ENCODE results near the gene NOTCH4.

Gene NOTCH4

DNA sequence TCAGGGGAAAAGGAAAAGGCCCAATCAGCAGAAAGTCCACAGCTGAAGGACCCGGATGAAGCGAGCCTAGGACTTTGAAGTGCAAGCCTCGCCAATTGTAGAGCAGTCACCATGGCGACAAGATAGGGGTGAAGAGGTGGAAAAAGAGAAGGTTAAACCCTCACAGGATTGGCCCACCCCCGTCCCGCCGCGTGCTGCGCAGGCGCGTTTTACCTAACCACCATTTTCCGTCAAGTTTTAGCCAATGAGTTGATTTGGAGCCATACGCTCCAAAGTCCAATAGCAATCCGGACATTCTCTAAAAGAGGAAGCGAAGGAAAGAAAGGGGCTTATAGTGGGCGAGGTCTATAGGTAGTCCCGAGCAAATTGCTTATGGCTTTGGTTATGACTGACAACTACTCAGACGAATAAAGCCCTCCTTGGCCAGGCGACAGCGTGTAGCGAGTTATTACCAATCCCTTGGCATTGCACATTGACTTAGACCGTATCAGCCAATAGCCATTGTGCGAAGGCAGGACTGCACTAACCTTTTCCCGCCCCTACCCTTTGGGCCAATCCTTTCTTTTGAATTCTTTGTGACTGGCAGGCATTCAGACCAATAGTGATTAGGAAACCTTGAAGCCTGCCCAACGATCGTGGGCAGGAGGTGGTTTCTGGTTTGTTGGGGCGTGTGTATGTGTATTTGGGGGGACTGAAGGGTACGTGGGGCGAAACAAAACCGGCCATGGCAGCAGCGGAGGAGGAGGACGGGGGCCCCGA, 45.9 kb downstream of the NOTCH4 start, which contains the start of gene RNF5:
Gene RNF5, plus strand, starts transcription at position 618 of the 759 bp plus-strand sequence. Its CDS starts 107 bp downstream, at position 725.
- H3K4me1 ChIP-seq (ENCODE audit: control extremely low read depth in 1 of 4, control insufficient read depth in 4 of 4, insufficient read depth in 4 of 4, low read length in 3 of 4) = peaks cover 21 to 63% (median 48%) of the 10 kb centered on the region in 4 experiments
- no peaks in the 10 kb centered on the region for H3K27me3 ChIP-seq (replicated peaks in 2 of 5; ENCODE audit: control insufficient read depth in 4 of 5, insufficient read depth in 5 of 5, low read length in 4 of 5)
- peak; percentile 100 for DNase-seq
- CTCF ChIA-PET = interaction anchor here (0.8 to 1.7 kb wide), 6 partner anchors 9 to 49 kb away, joined by 3 to 13 read pairs (median 3); partner anchors contain the start of genes EGFL8 and GPSM3
- H3K4me3 ChIP-seq (ENCODE audit: control insufficient read depth in 1 of 7, extremely low read depth in 1 of 7, insufficient read depth in 4 of 7, low read depth in 2 of 7, low read length in 6 of 7) = peak within 1 kb of the TSS; percentile 70 to 94 (median 90)
- POLR2A ChIA-PET = interaction anchor here (0.6 to 2.1 kb wide), 5 partner anchors 15 to 220 kb away, joined by 3 to 6 read pairs (median 5); partner anchors contain the start of genes ATF6B and GPSM3
- peaks cover 3 to 30% (median 21%) of the 10 kb centered on the region in 4 experiments for H3K36me3 ChIP-seq (ENCODE audit: control insufficient read depth in 4 of 4, insufficient read depth in 4 of 4, low read length in 3 of 4)
- peak within 1 kb of the TSS; percentile 93 to 95 for H3K27ac ChIP-seq (ENCODE audit: insufficient read depth in 1 of 2, low read depth in 1 of 2, low read length in 2 of 2, poor library complexity in 1 of 2, severe bottlenecking in 2 of 2)
- no peaks in the 10 kb centered on the region for H3K9me3 ChIP-seq (ENCODE audit: control extremely low read depth in 1 of 5, control insufficient read depth in 4 of 5, insufficient read depth in 2 of 5, low read depth in 1 of 5, low read length in 4 of 5)
- WGBS (ENCODE audit: insufficient coverage) = 0% methylated on average over 21 of the region's 33 CpGs

DNA sequence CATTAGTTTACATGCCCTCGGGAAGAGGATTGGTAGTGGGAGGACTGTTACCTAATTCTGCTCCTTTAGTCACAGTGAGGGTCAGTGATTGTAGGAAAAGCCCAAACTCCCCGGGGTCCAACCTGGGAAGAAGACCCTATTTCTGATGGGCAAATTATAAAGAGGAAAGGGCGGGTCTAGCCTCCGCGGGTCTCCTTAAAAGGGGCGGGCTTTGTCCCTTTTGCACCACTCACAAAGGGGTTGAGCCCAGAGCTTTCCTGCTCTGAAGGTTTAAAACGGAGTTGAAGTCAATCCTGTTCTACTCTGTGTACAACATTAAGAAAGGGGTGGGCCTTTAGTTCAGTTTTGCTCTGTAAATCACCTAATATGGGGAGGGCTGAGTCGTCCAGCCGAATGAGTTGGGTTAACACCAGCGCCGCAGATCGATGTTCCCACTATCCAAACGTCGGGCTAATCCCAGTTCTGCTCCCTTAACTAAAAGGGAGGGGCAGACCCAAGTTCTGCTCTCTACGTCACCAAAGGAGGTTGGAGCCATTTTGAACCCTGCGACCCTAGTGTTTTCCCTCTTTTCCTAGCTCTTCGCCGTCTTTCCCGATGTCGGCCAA, 46.6 kb downstream of the NOTCH4 start:
- H3K4me1 ChIP-seq (ENCODE audit: control extremely low read depth in 1 of 4, control insufficient read depth in 4 of 4, insufficient read depth in 4 of 4, low read length in 3 of 4) = peaks cover 21 to 61% (median 48%) of the 10 kb centered on the region in 4 experiments
- ChIA-PET CTCF (interaction anchor here (0.8 to 1.4 kb wide), 5 partner anchors 12 to 48 kb away, joined by 3 to 4 read pairs (median 3); partner anchors contain the start of genes EGFL8 and GPSM3), POLR2A (interaction anchor here (0.6 to 2.1 kb wide), 4 partner anchors 15 to 49 kb away, joined by 3 to 6 read pairs (median 4); partner anchors contain the start of genes ATF6B and GPSM3)
- peaks cover 3 to 24% (median 15%) of the 10 kb centered on the region in 4 experiments for H3K36me3 ChIP-seq (ENCODE audit: control insufficient read depth in 4 of 4, insufficient read depth in 4 of 4, low read length in 3 of 4)
- DNase-seq = peak; percentile 62 to 75 (median 71)
- peak overlapping the region; percentile 44 to 94 (median 83) for H3K4me3 ChIP-seq (ENCODE audit: control insufficient read depth in 1 of 7, extremely low read depth in 1 of 7, insufficient read depth in 4 of 7, low read depth in 2 of 7, low read length in 6 of 7)
- no peaks in the 10 kb centered on the region for H3K27me3 ChIP-seq (replicated peaks in 2 of 5; ENCODE audit: control insufficient read depth in 4 of 5, insufficient read depth in 5 of 5, low read length in 4 of 5)
- peak overlapping the region; percentile 93 to 95 for H3K27ac ChIP-seq (ENCODE audit: insufficient read depth in 1 of 2, low read depth in 1 of 2, low read length in 2 of 2, poor library complexity in 1 of 2, severe bottlenecking in 2 of 2)
- 0% methylated on average over 20 of the region's 20 CpGs for WGBS (ENCODE audit: insufficient coverage)
- H3K9me3 ChIP-seq (ENCODE audit: control extremely low read depth in 1 of 5, control insufficient read depth in 4 of 5, insufficient read depth in 2 of 5, low read depth in 1 of 5, low read length in 4 of 5) = no peaks in the 10 kb centered on the region

DNA sequence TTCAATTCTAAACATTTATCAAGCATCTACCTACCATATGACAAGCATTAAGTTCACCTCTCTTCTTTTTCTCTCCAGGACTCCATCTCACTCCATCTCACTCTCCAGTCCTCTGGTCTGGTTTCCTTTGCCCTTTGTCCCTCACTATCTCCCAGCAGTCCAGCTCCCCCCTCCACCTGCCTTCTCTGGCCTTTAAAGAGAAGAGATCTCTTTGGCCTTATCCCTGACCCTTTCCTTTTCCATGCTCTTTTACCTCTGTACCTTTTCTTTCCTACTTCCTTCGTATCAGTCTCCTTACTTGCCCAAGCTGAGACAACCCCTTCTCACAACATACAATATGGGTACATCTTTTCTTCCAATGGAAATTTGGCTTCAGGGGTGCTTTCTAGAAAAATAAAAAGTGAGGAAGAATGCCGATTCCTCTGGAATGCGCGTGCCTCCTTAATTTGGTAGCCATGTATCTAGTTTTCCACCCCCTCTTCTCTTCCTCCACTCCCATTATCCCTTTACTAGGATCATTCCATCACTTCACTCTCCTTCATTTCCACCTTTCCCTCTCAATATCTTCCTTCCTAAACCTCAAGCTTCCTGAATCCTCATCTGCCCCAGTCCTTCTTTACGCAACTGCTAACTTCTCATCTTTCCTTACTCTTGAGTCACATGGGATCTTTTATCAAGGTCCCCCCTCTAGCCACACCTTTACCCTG, 47.2 kb downstream of the NOTCH4 start:
- Histone ChIP-seq H3K27ac (ENCODE audit: insufficient read depth in 1 of 2, low read depth in 1 of 2, low read length in 2 of 2, poor library complexity in 1 of 2, severe bottlenecking in 2 of 2) (peak overlapping the region; percentile 93 to 95), H3K36me3 (ENCODE audit: control insufficient read depth in 4 of 4, insufficient read depth in 4 of 4, low read length in 3 of 4) (peaks cover 3 to 18% (median 13%) of the 10 kb centered on the region in 4 experiments), H3K9me3 (ENCODE audit: control extremely low read depth in 1 of 5, control insufficient read depth in 4 of 5, insufficient read depth in 2 of 5, low read depth in 1 of 5, low read length in 4 of 5) (no peaks in the 10 kb centered on the region), H3K4me1 (ENCODE audit: control extremely low read depth in 1 of 4, control insufficient read depth in 4 of 4, insufficient read depth in 4 of 4, low read length in 3 of 4) (peaks cover 21 to 58% (median 48%) of the 10 kb centered on the region in 4 experiments), H3K4me3 (ENCODE audit: control insufficient read depth in 1 of 7, extremely low read depth in 1 of 7, insufficient read depth in 4 of 7, low read depth in 2 of 7, low read length in 6 of 7) (peak overlapping the region in 6 of 7 experiments; percentile 73 to 94 (median 84)), H3K27me3 (replicated peaks in 2 of 5; ENCODE audit: control insufficient read depth in 4 of 5, insufficient read depth in 5 of 5, low read length in 4 of 5) (no peaks in the 10 kb centered on the region)
- WGBS (ENCODE audit: insufficient coverage) = 73% methylated on average over 4 of the region's 5 CpGs
- ChIA-PET POLR2A (interaction anchor here (2.1 kb wide), 1 partner anchor 19 kb away, joined by 6 read pairs; no protein-coding TSS in a partner anchor), CTCF (interaction anchor here (0.8 to 1.4 kb wide), 5 partner anchors 12 to 47 kb away, joined by 3 to 4 read pairs (median 3); partner anchors contain the start of genes EGFL8 and GPSM3)
- DNase-seq = no peak

DNA sequence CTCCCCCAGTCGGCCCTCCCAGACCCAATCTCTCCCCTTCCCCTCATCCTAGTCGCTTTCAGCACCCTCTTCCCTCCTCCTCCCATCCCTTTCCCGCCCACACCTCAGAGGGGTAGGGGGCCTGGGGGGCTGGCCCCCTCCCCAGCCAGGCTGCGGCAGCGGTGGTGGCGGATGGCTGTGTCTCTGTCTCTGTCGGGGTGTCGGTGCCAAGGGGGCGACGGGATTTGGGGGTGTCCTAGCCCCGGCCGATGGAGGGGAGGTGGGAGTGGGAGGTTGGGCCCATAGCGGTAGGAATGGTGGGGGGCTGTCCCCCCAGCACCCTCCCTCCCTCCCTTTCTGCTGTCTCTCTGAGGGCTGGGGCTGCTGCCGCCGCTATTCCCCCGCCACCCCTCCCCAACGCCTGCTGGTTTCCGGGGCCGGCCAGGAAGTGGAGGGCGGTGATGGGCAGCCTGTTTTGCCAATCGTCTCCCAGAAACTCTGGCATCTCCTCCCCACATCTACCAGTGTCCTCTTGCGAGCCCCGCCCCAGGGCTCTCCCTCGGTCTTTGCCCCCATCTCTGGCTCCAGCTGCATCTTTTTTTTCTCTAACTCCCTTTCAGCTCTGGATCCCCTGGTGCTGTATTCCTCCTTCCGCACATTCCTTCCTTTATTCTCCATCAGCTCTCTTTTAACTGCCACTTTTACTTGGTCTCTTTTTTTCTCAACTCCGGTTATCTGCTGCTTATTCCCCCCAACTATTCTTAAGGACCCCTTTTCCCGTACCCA, 48.0 kb downstream of the NOTCH4 start, which contains the start of gene AGPAT1:
Gene AGPAT1, minus strand, starts transcription at position 374 of the 765 bp plus-strand sequence. CDS start 4,588 bp downstream, outside the sequence.
- Histone ChIP-seq H3K27ac (ENCODE audit: insufficient read depth in 1 of 2, low read depth in 1 of 2, low read length in 2 of 2, poor library complexity in 1 of 2, severe bottlenecking in 2 of 2) (peak within 1 kb of the TSS; percentile 93 to 95), H3K9me3 (ENCODE audit: control extremely low read depth in 1 of 5, control insufficient read depth in 4 of 5, insufficient read depth in 2 of 5, low read depth in 1 of 5, low read length in 4 of 5) (no peaks in the 10 kb centered on the region), H3K4me3 (ENCODE audit: control insufficient read depth in 1 of 7, extremely low read depth in 1 of 7, insufficient read depth in 4 of 7, low read depth in 2 of 7, low read length in 6 of 7) (peak within 1 kb of the TSS; percentile 46 to 94 (median 83)), H3K27me3 (replicated peaks in 2 of 5; ENCODE audit: control insufficient read depth in 4 of 5, insufficient read depth in 5 of 5, low read length in 4 of 5) (no peaks in the 10 kb centered on the region), H3K36me3 (ENCODE audit: control insufficient read depth in 4 of 4, insufficient read depth in 4 of 4, low read length in 3 of 4) (peaks cover 2 to 17% (median 11%) of the 10 kb centered on the region in 4 experiments), H3K4me1 (ENCODE audit: control extremely low read depth in 1 of 4, control insufficient read depth in 4 of 4, insufficient read depth in 4 of 4, low read length in 3 of 4) (peaks cover 21 to 58% (median 48%) of the 10 kb centered on the region in 4 experiments)
- DNase-seq = peak; percentile 96 to 98 (median 96)
- WGBS (ENCODE audit: insufficient coverage) = 7% methylated on average over 8 of the region's 27 CpGs
- ChIA-PET CTCF (interaction anchor here (1.0 to 1.3 kb wide), 2 partner anchors 28 to 40 kb away, joined by 3 read pairs; no protein-coding TSS in a partner anchor), POLR2A (interaction anchor here (2.1 kb wide), 1 partner anchor 20 kb away, joined by 6 read pairs; no protein-coding TSS in a partner anchor)

DNA sequence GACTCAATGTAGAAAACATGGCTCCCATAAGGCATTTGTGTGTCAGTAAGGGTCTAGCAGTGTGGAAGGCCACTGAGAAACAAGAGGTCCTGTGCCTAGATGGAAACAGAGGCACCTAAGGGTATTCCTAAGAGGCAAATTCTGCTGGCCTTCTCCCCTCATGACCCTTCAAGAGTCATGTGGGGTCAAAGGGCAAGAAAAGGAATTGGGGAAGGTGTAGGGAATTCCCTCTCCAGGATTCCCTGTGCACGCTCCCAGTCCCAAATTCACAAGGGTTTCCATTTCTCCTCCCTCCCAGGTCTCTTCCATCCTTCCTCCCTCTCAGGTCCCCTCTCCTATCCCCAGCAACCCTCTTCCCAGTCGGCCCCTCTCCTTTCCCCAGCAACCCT, 48.6 kb downstream of the NOTCH4 start:
- Histone ChIP-seq H3K36me3 (ENCODE audit: control insufficient read depth in 4 of 4, insufficient read depth in 4 of 4, low read length in 3 of 4) (peaks cover 2 to 18% (median 13%) of the 10 kb centered on the region in 4 experiments), H3K27ac (ENCODE audit: insufficient read depth in 1 of 2, low read depth in 1 of 2, low read length in 2 of 2, poor library complexity in 1 of 2, severe bottlenecking in 2 of 2) (peak overlapping the region; percentile 81 to 92), H3K4me1 (ENCODE audit: control extremely low read depth in 1 of 4, control insufficient read depth in 4 of 4, insufficient read depth in 4 of 4, low read length in 3 of 4) (peaks cover 21 to 58% (median 48%) of the 10 kb centered on the region in 4 experiments), H3K27me3 (replicated peaks in 2 of 5; ENCODE audit: control insufficient read depth in 4 of 5, insufficient read depth in 5 of 5, low read length in 4 of 5) (no peaks in the 10 kb centered on the region), H3K9me3 (ENCODE audit: control extremely low read depth in 1 of 5, control insufficient read depth in 4 of 5, insufficient read depth in 2 of 5, low read depth in 1 of 5, low read length in 4 of 5) (no peaks in the 10 kb centered on the region), H3K4me3 (ENCODE audit: control insufficient read depth in 1 of 7, extremely low read depth in 1 of 7, insufficient read depth in 4 of 7, low read depth in 2 of 7, low read length in 6 of 7) (peak overlapping the region; percentile 46 to 94 (median 83))
- ChIA-PET POLR2A (no interaction called here), CTCF (no interaction called here)
- DNase-seq = no peak
- 40% methylated on average over 2 of the region's 2 CpGs for WGBS (ENCODE audit: insufficient coverage)

DNA sequence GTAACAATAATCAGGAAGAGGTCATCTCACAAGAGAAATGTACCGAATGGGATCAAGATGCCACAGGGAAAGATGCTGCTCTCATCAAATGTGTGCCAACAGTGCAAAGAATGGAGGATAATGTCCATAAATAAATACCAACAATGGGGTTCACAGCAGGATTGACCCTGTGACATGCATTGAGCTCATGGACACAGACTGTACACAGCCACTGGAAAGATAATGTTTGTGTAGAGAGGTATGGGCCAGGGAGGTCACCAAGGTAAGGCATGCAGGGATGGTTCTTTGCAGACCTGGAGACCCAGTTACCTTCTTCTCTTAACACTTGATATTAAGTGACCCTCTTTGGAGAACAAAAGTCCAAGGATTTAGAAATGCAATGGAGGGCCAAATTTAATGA, 49.5 kb downstream of the NOTCH4 start:
- H3K27ac ChIP-seq (ENCODE audit: insufficient read depth in 1 of 2, low read depth in 1 of 2, low read length in 2 of 2, poor library complexity in 1 of 2, severe bottlenecking in 2 of 2) = no peak overlapping the region

More for the DNA sequence above, 49.5 kb downstream of the NOTCH4 start:
- CTCF ChIA-PET = no interaction called here
- no peak for DNase-seq
- Histone ChIP-seq H3K4me1 (ENCODE audit: control extremely low read depth in 1 of 4, control insufficient read depth in 4 of 4, insufficient read depth in 4 of 4, low read length in 3 of 4) (peaks cover 21 to 51% (median 41%) of the 10 kb centered on the region in 4 experiments), H3K9me3 (ENCODE audit: control extremely low read depth in 1 of 5, control insufficient read depth in 4 of 5, insufficient read depth in 2 of 5, low read depth in 1 of 5, low read length in 4 of 5) (no peaks in the 10 kb centered on the region), H3K27me3 (replicated peaks in 2 of 5; ENCODE audit: control insufficient read depth in 4 of 5, insufficient read depth in 5 of 5, low read length in 4 of 5) (no peaks in the 10 kb centered on the region), H3K36me3 (ENCODE audit: control insufficient read depth in 4 of 4, insufficient read depth in 4 of 4, low read length in 3 of 4) (peaks cover 6 to 21% (median 14%) of the 10 kb centered on the region in 4 experiments), H3K4me3 (ENCODE audit: control insufficient read depth in 1 of 7, extremely low read depth in 1 of 7, insufficient read depth in 4 of 7, low read depth in 2 of 7, low read length in 6 of 7) (peak overlapping the region in 1 of 7 experiments; percentile 85)
- 100% methylated on average over 1 of the region's 1 CpG for WGBS (ENCODE audit: insufficient coverage)
- POLR2A ChIA-PET = no interaction called here
